PFSK-1 (cell line): Measurements from ENCODE around the gene ERCC1.

Experiments used
- POLR2AphosphoS5 ChIP-seq: IDR thresholded peaks from 2 replicates; pipeline ENCODE4 v1.6.1; 2012; ENCODE audit warnings: low read depth, mild to moderate bottlenecking, control low read depth, low read length, moderate library complexity
- SIN3A ChIP-seq: IDR thresholded peaks from 2 replicates; pipeline ENCODE4 v1.6.1; 2012; ENCODE audit warnings: mild to moderate bottlenecking, low read length, moderate library complexity, borderline replicate concordance; ENCODE audit not compliant: insufficient read depth
- TAF1 ChIP-seq: IDR thresholded peaks from 2 replicates; pipeline ENCODE4 v1.6.1; 2012; ENCODE audit warnings: low read length, control low read depth, borderline replicate concordance; ENCODE audit not compliant: insufficient read depth
- TF ChIP-seq, protein P1 (sequence below), 2 experiments: IDR thresholded peaks; 2 replicates each; pipeline versions ENCODE4 v1.6.1 to v1.8.0; 2011 to 2012; ENCODE audit warnings: low read depth in 2 of 2, low read length in 2 of 2, control low read depth in 1 of 2, inconsistent platforms in 1 of 2, mild to moderate bottlenecking in 1 of 2, moderate library complexity in 1 of 2; ENCODE audit not compliant: insufficient read depth in 1 of 2

- no peak for TF ChIP-seq TAF1
- TF ChIP-seq POLR2AphosphoS5: no peak
- TF ChIP-seq SIN3A: no peak
- TF ChIP-seq, protein P1, sequence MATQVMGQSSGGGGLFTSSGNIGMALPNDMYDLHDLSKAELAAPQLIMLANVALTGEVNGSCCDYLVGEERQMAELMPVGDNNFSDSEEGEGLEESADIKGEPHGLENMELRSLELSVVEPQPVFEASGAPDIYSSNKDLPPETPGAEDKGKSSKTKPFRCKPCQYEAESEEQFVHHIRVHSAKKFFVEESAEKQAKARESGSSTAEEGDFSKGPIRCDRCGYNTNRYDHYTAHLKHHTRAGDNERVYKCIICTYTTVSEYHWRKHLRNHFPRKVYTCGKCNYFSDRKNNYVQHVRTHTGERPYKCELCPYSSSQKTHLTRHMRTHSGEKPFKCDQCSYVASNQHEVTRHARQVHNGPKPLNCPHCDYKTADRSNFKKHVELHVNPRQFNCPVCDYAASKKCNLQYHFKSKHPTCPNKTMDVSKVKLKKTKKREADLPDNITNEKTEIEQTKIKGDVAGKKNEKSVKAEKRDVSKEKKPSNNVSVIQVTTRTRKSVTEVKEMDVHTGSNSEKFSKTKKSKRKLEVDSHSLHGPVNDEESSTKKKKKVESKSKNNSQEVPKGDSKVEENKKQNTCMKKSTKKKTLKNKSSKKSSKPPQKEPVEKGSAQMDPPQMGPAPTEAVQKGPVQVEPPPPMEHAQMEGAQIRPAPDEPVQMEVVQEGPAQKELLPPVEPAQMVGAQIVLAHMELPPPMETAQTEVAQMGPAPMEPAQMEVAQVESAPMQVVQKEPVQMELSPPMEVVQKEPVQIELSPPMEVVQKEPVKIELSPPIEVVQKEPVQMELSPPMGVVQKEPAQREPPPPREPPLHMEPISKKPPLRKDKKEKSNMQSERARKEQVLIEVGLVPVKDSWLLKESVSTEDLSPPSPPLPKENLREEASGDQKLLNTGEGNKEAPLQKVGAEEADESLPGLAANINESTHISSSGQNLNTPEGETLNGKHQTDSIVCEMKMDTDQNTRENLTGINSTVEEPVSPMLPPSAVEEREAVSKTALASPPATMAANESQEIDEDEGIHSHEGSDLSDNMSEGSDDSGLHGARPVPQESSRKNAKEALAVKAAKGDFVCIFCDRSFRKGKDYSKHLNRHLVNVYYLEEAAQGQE (IDR thresholded peaks at IDR 0.05; ENCODE audit: insufficient read depth in 1 of 2, low read depth in 2 of 2, low read length in 2 of 2): no peak
Observed at GRCh38 chr19:45437328-45437727, 13.6 kb upstream of the ERCC1 start.
